MCF 10A (cell line): ENCODE data around the gene NCKAP1. TPM values are rescaled to one million over a fixed set of nuclear protein-coding genes. Genes with fewer than 3 reads are reported as not detected.

Experiments used
- BruUV-seq: library from RNA; stranded (reverse); fragments of 400-500 nt; replicated peaks from 2 replicates; lab custom pipeline; 2021; lab: Mats Ljungman, UMichigan
- CTCF ChIA-PET: fragments of 300-600 bp; sonication (Branson Sonifier 250); formaldehyde crosslinking; extraction: SDS; loops from one replicate; lab custom pipeline; 2021; ENCODE audit warnings: antibody characterized with exemption, inconsistent platforms; lab: Yijun Ruan, JAX
- POLR2A ChIA-PET: fragments of 300-600, 350-650 bp; sonication (Branson Sonifier 250); formaldehyde crosslinking; extraction: SDS; loops from one replicate; lab custom pipeline; 2020; ENCODE audit warnings: antibody characterized with exemption, inconsistent platforms; lab: Yijun Ruan, JAX
- DNase-seq: peaks from one replicate; pipeline ENCODE4 v3.0.0-alpha.2; 2018; ENCODE audit not compliant: unreplicated experiment
- H3K27ac Mint-ChIP-seq: one replicate; pipeline ENCODE4 v1.8.0; 2022; ENCODE audit warnings: mild to moderate bottlenecking, low read depth, mixed read lengths; ENCODE audit not compliant: unreplicated experiment
- H3K27me3 Mint-ChIP-seq: one replicate; pipeline ENCODE4 v1.8.0; 2022; ENCODE audit warnings: mixed read lengths; ENCODE audit not compliant: insufficient read depth, unreplicated experiment
- H3K36me3 Mint-ChIP-seq: one replicate; pipeline ENCODE4 v1.8.0; 2022; ENCODE audit warnings: mild to moderate bottlenecking, moderate library complexity, mixed read lengths; ENCODE audit not compliant: insufficient read depth, unreplicated experiment
- H3K4me1 Mint-ChIP-seq: one replicate; pipeline ENCODE4 v1.8.0; 2022; ENCODE audit warnings: mixed read lengths; ENCODE audit not compliant: insufficient read depth, unreplicated experiment
- H3K4me3 Mint-ChIP-seq: one replicate; pipeline ENCODE4 v1.8.0; 2022; ENCODE audit warnings: mild to moderate bottlenecking, moderate library complexity, mixed read lengths; ENCODE audit not compliant: unreplicated experiment
- H3K9me3 Mint-ChIP-seq: one replicate; pipeline ENCODE4 v1.8.0; 2022; ENCODE audit warnings: mixed read lengths; ENCODE audit not compliant: unreplicated experiment
- intact Hi-C: fragments of 100-400 bp; cut with micrococcal nuclease; formaldehyde crosslinking; loops from 2 replicates; pipeline ENCODE4 v1.14.1; 2022
- total RNA-seq: library from RNA; stranded (reverse); gene quantifications from 2 replicates; pipeline ENCODE4 v1.2.3, GENCODE V29; 2022
- TF ChIP-seq, protein P1 (sequence below): fragments of 200-600 bp; IDR thresholded peaks from one replicate; pipeline ENCODE4 v1.8.0; 2022; ENCODE audit warnings: antibody characterized with exemption, mild to moderate bottlenecking; ENCODE audit not compliant: unreplicated experiment

The NCKAP1 gene
- total RNA-seq, 1 experiment from 2014 or later, result 160 TPM

DNA sequence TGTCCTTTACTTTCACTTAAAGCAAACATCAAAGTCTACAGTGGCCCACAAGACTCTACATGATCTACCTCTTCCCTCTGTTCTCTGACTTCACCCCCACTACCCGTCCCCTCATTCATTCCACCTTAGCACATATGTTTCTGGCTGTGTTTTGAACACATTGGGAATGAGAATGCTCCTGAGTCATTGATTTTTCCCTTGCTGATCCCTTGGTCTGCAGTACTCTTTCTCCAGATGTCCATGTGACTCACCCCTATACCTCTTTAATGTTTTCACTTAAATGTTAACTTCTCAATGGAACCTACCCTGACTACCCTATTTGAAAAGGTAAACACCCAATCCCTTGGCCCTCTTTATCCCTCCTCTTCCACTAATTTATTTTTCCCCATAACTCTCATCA is 141.1 kb downstream of the NCKAP1 start:
- TF ChIP-seq, protein P1, sequence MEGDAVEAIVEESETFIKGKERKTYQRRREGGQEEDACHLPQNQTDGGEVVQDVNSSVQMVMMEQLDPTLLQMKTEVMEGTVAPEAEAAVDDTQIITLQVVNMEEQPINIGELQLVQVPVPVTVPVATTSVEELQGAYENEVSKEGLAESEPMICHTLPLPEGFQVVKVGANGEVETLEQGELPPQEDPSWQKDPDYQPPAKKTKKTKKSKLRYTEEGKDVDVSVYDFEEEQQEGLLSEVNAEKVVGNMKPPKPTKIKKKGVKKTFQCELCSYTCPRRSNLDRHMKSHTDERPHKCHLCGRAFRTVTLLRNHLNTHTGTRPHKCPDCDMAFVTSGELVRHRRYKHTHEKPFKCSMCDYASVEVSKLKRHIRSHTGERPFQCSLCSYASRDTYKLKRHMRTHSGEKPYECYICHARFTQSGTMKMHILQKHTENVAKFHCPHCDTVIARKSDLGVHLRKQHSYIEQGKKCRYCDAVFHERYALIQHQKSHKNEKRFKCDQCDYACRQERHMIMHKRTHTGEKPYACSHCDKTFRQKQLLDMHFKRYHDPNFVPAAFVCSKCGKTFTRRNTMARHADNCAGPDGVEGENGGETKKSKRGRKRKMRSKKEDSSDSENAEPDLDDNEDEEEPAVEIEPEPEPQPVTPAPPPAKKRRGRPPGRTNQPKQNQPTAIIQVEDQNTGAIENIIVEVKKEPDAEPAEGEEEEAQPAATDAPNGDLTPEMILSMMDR, result no peak
- CTCF ChIA-PET, result no interaction called here
- POLR2A ChIA-PET, result no interaction called here
- intact Hi-C loops, result no loop called here
- Mint-ChIP-seq H3K4me3 (no peak overlapping the region), H3K36me3 (peaks cover 5% of the 10 kb centered on the region), H3K27me3 (no peaks in the 10 kb centered on the region), H3K4me1 (no peaks in the 10 kb centered on the region), H3K27ac (no peak overlapping the region), H3K9me3 (peaks cover 8% of the 10 kb centered on the region)
- no peak for DNase-seq
- BruUV-seq, result no TSS peak

DNA sequence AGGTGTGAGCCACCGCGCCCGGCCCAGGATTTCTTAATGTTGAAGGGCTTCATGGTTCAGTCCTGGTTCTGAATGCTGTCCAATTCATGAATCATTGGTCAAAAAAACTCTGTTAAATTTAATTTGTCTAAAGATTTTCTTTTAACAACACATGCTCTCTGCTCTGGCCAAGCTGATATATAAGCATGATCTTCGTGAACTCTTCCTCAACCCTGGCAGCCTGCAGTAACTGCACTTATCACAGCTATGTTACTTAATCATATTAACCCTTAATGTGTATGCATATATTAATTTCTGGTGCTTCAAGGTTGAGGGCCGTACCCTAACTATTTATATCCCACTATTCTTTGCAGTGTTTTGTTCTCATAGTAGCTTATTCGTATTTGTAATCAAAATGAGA is 142.5 kb downstream of the NCKAP1 start:
- H3K27ac Mint-ChIP-seq, result no peak overlapping the region
- H3K27me3 Mint-ChIP-seq, result no peaks in the 10 kb centered on the region
- intact Hi-C loops, result no loop called here
- ChIA-PET CTCF (interaction anchor here (0.6 kb wide), 2 partner anchors 52 to 182 kb away, joined by 3 read pairs; no protein-coding TSS in a partner anchor), POLR2A (no interaction called here)
- DNase-seq, result no peak
- BruUV-seq, result no TSS peak
- TF ChIP-seq, protein P1, result no peak
- no peaks in the 10 kb centered on the region for H3K4me1 Mint-ChIP-seq
- H3K9me3 Mint-ChIP-seq, result peaks cover 8% of the 10 kb centered on the region
- peaks cover 2% of the 10 kb centered on the region for H3K36me3 Mint-ChIP-seq
- H3K4me3 Mint-ChIP-seq, result no peak overlapping the region

DNA sequence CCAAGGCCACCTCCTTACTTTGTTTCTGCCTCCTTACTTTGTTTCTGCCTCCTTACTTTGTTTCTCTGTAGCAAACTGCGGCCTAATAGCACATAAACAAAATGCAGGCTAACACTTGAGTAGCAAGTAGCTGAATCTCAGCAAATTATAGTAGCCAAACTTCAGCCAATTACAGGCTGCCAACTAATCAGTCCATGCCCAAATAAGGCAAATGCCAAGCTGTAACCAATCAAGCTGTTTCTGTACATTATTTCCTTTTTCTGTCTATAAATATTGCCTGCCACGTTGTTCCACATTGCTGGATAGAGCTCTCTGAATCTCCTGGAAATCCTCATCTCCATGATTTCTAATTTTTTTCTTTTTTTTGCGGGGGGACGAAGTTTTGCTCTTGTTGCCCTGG is 143.1 kb downstream of the NCKAP1 start:
- intact Hi-C loops, result no loop called here
- no peak for DNase-seq
- H3K9me3 Mint-ChIP-seq, result peaks cover 8% of the 10 kb centered on the region
- H3K36me3 Mint-ChIP-seq, result no peaks in the 10 kb centered on the region
- no peaks in the 10 kb centered on the region for H3K4me1 Mint-ChIP-seq
- H3K27ac Mint-ChIP-seq, result no peak overlapping the region
- no TSS peak for BruUV-seq
- ChIA-PET CTCF (interaction anchor here (0.6 kb wide), 1 partner anchor 183 kb away, joined by 3 read pairs; no protein-coding TSS in a partner anchor), POLR2A (no interaction called here)
- no peak overlapping the region for H3K4me3 Mint-ChIP-seq
- no peaks in the 10 kb centered on the region for H3K27me3 Mint-ChIP-seq
- TF ChIP-seq, protein P1, result no peak

DNA sequence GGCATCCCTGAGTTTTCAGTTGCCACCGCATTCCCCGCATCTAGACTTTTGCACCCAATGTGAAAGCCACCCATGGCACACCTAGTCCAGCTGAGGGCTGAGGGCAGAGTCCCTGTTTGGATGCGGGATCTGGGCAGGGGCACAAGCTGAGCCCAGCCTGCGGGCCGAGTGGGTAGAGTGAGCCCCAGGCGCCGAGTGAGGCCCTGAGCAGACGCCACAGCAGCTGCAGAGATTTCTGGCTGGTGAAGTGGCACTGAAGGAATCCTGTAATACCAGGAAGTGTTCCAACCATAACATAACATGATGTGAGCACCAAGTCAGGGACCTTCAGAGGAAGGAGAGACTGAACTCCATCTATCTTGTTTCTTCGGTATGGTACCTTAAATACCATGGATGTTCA is 144.1 kb downstream of the NCKAP1 start:
- no TSS peak for BruUV-seq
- ChIA-PET CTCF (interaction anchor here (0.7 to 1.0 kb wide), 2 partner anchors 18 to 22 kb away, joined by 3 read pairs; no protein-coding TSS in a partner anchor), POLR2A (no interaction called here)
- Mint-ChIP-seq H3K36me3 (no peaks in the 10 kb centered on the region), H3K4me3 (no peak overlapping the region), H3K4me1 (no peaks in the 10 kb centered on the region), H3K27ac (no peak overlapping the region), H3K27me3 (no peaks in the 10 kb centered on the region), H3K9me3 (peaks cover 8% of the 10 kb centered on the region)
- TF ChIP-seq, protein P1, result no peak
- DNase-seq, result no peak
- intact Hi-C loops, result no loop called here
